ENCODE results near the gene CDKN3.
"Not testable (repeated sequence)": the region's sequence is repeated elsewhere in the genome, so short reads cannot be mapped to it uniquely, and the experiment has no call there.

The CDKN3 gene

DNA sequence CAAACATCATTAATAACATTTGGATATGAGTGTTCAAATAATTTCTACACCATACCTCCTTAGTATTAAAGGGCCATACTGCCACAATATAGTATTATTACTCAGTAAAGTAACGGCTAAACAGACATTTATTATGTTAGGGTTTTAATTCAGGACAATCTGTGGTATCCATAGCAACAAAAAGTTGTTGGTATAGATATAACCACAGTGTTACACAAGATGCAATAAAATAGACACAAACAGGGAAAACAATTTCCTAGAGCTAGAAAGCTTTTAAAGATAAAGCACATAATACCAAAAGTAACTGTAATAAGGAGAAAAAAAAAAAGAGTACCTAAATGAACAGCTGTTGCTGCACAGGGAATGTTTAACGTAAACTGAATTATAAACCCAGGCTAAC, 28.3 kb downstream of the CDKN3 start:
- no peak for DNase-seq

DNA sequence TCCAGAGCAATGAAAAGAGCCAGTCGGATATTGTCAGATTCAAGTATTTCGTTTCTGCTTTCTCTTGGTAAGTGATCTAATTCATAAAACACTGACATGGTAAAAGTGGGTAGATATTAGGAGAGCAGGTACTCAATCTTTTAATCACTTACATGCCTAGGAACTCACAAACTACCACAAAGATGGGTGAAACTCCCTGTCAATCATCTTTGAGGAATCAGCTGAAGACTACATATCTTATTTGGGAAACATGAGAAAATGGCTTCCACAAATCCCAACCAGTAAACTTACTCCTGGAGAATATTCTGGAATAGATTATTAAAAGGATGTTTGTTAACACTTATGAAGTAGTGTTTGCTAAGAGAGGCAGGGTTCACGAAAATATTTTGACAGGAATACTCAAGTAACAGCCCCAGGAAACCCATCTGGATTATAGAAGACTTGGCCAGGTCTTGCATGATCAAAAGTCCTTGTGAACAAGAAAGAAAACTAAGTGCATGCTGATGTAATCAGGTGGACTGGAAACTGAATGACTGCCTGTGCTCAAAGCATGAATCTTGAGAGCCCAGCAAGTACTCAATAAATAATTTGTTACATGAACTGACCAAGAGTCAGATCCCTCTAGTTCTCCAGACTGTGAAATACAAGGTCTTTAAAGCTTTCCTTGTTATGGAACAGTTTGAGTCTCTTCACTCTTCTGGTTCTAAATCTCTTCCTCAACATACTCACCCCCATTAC, 28.9 kb downstream of the CDKN3 start:
- DNase-seq, result no peak

DNA sequence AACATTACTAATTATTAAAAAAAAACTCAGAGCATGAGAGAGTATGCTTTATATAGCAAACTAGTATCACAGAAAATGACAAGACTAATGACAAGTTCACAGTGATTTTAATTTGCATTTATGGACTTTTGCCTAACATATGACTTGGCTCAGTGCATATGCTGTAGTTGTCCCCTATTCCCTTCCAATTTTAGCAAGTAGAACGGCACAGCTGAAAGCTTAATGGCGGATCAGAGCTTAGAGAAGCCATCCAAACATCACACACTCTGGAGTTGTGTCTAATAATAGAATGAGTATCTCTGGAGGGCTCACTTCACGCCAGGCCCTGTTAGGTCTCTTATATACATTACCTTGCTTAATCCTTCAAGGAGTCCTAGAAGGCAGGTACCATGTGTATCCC, 31.1 kb downstream of the CDKN3 start:
- no peak for DNase-seq

DNA sequence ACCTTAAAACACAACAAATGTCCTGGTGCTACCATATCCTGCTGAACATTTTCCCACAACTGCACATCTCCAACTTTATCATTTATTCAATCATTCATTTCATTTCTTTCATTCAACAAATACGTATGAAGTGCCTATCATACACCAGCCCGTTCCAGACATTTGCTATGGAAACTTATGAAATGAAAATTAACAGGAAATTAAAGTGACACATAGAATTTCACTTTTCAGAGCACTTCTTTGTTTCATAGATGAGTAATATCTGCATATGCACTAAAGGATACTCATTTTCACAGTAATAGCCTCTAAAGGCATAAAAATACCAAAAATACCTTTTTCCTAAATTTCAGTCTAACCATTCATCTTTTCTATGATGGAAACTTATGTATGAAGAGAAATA, 31.7 kb downstream of the CDKN3 start:
- no peak for DNase-seq

DNA sequence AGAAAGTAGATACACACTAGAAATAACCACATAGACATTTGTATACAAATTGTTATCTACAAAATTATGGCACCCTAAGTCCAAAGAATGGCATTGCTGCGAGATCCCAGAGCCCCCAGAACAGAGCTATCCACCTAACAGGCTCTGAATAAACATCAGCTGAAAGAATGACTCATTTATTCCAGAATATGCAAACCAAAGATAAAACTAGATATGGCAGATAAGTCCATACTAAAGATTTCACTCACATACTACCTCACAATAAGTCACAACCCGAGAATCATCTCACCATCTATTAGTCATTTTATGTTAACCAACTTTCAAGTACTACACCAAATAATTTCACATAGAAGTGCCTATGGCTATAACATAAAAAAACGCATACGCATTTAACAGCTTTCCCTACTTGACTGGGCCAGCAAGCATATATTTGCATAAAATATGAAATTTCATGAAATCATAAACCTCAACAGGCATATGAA, 38.7 kb downstream of the CDKN3 start:
- DNase-seq, result no peak

DNA sequence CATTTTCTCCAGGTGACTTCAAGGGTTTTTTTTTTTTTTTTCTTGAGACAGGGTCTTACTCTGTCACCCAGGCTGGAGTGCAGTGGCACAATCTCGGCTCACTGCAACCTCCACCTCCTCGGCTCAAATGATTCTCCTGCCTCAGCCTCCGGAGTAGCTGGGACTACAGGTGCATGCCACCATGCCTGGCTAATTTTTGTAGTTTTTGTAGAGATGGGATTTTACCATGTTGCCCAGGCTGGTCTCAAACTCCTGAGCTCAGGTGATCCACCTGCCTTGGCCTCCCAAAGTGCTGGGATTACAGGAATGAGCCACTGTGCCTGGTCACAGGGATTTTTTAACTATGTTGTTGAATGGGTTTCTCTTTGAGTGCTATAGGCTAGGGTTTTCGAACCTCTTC, 41.1 kb downstream of the CDKN3 start:
- DNase-seq, result not testable (repeated sequence)

DNA sequence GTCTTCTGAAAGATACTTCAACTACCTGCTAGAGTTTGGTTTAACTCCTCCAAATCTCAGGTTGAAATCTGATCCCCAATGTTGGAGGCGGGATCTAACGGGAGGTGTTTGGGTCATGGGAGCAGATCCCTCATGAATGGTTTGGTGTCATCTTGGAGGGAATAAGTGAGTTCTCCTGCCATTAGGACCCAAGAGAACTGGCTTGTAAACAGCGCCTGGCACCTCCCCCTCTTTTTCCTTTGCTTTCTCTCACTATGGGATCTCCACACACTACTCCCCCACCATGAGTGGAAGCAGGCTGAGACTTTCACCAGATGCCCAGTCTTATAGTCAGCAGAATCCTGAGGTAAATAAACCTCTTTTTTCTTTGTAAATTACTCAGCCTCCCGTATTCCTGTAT, 41.9 kb downstream of the CDKN3 start:
- DNase-seq, result no peak

DNA sequence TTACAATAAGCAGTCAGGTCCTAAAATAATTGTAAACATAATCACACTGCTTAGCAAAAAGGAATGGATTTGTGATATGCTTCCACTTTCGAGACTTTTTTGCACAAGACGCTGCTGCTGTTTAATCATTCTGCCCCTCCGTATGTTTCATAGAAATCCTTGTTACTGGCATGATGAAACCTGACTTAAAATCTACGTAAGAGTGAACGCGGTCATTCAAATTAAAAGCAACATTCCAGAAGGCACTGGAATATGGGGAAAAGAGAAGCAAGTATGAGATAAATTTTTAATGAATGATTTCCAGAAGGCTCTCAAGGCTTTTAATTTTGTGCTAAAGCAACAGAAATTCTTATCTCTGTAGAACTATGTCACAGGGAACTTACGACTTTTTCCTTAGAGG, 43.2 kb downstream of the CDKN3 start:
- no peak for DNase-seq

DNA sequence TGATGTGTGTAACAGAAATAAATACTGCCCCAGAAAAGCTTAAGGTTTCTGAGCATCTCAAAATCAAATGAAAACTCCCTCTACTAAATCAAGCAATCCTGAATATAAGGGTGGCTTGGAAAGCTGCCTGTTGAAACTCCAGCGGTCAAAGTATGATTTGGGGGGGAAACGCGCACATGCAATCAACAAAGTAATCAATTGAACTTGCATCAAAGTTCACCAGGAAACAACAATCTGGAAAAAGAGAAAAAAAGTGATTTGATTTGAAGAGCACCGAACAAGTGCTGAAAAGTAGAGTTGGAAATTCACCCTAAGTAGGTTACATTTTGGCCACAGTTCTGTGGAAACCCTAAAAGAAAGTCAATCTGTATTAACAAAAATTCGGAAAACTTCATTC, 43.7 kb downstream of the CDKN3 start:
- no peak for DNase-seq

DNA sequence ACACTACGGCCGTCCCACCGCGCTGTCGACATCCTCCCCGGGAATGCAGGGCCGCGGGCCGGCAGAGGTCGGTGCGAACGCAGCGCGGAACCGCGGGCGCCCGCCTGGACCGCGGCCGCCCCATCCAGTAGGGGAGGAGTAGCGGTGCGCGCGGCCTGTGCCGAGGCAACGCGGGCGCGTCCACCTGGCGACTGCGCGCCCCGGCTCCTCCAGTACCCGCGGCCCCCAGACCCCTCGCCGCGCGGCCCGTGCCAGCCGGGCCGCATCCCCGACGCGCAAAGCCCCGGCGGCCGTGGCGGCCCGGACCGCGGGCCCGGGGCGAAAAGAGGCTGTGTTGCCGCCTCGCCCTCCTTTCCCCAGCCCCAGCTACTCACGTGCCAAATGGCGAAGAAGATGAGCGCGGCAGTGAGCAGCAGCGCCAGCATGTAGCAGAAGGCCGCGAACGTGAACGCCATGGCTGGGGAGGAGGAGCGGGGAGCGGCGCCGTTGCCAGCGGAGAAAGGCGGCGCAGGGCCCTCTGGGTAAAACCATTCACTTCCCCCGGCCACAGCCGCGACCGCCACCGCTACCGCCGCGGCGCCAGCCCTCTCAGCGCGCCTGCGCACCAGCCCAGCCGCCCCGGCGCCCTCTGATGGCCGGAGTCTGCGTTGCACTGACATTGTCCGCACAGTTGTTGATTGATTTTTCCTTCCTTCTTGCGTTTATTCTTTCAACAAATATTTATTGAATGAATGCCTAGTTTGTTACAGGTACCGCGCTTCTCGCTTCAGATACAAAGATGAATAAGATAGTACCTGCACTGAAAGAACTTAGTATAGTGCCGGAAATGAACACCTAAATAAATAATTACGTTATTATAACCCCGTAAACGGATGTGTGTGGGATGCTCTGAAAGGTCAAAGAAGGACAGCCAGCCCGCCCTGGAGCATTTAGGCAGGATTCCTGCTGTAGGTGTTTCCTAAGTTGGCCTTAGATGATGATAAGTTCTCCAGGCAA, 44.4 kb downstream of the CDKN3 start, which contains the start of gene CNIH1:
CNIH1 (minus strand) TSS at position 502 of the 996 bp plus-strand sequence; CDS start at position 455, 47 bp downstream.
- peak; percentile 86 to 87 for DNase-seq

DNA sequence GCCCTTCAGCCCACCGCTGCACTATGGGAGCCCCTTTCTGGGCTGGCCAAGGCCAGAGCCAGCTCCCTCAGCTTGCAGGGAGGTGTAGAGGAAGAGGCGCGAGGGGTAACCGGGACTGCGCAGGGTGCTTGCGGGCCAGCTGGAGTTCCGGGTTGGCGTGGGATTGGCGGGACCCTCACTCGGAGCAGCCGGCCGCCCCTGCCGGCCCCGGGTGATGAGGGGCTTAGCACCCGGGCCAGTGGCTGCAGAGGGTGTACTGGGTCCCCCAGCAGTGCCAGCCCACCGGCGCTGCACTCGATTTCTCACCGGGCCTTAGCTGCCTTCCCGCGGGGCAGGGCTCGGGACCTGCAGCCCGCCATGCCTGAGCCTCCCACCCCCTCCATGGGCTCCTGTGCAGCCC, 46.2 kb downstream of the CDKN3 start:
- not testable (repeated sequence) for DNase-seq

DNA sequence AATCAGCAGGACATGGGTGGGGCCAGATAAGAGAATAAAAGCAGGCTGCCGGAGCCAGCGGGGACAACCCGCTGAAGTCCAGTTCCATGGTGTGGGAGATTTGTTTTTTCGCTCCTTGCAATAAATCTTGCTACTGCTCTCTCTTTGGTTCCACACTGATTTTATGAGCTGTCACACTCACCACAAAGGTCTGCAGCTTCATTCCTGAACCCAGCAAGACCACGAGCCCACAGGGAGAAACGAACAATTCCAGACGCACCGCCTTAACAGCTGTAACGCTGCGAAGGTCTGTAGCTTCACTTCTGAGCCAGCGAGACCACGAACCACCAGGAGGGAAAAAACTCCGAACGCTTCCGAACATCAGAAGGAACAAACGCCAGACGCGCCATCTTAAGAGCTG, 47.2 kb downstream of the CDKN3 start:
- DNase-seq, result no peak

DNA sequence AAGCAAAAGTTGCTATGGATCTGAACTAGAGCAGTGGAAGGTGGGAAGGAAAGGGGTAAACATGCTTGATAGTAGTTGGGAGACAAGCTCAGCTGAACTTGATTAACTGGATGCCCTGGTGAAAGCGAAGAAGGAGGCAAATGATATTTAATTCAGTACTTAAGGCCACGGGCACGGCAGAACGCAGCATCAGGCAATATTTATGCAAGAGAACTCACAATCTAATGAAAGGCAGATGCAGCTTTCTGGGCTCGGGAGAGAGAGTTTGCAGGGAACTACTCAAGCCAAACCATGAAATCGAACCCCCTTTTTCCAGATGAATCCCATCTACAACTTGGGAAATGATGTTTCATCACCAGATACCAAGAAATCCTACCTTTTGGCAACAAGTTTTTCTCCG, 47.9 kb downstream of the CDKN3 start:
- DNase-seq, result no peak

DNA sequence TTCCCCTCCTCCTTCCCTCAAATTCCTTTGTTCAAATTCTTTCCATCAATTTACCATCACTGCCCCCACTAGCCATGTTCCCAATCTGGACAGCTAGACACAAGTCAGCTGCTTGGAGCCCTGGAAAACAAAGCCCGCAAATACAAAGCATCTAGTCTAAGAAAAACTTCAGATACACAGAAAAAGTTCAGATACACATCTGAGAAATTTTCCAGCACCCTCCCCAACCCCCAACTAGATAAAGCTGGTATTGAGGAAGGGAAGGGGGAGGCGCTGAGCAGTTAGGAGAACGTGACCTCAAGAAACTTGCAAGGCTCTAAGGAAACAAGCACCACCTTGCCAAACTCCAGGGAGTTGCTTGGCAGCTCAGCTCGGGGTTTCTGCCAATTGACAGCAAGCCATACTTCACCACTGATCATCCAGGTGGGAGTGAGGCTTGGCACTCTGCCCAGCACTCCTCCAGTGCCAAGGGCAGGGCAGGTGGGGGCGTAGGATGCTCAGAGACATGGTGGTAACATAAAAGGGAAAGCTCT, 49.4 kb downstream of the CDKN3 start:
- no peak for DNase-seq

DNA sequence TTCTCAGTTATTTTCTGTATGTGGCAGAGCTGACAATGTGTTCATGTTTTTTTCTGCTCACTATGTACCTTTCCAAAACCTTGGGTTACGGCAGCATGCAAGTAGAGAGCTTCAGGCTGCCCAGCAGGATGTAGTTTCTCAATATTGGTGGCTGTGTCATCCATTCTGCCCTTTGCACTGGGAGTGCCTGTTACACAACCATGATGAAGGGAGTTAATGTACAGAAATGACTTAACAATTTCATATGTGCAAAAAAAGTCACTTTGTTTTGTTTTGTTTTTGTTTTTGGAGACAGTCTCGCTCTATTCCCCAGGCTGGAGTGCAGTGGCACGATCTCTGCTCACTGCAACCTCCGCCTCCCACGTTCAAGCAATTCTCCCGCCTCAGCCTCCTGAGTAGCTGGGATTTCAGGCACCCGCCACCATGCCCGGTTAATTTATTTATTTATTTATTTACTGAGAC, 50.5 kb downstream of the CDKN3 start:
- no peak for DNase-seq

DNA sequence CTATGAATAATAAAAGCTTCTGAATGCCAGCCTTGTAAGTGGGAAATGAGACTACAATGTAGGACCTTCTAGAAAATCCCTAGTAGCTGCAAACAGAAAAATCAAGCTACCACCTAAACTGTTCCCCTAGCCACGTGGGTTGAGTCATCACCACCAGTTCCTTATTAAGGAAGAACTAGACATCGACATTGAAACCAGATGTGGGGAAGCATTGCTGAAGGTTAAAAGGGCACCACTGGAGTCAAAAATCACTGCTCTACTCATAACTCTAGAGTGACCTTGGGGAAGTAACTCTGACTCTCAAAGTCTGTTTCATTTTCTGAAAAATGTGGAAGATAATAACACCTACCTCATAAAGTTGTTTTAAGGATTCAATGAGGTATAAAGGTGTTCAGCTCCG, 53.7 kb downstream of the CDKN3 start:
- no peak for DNase-seq

DNA sequence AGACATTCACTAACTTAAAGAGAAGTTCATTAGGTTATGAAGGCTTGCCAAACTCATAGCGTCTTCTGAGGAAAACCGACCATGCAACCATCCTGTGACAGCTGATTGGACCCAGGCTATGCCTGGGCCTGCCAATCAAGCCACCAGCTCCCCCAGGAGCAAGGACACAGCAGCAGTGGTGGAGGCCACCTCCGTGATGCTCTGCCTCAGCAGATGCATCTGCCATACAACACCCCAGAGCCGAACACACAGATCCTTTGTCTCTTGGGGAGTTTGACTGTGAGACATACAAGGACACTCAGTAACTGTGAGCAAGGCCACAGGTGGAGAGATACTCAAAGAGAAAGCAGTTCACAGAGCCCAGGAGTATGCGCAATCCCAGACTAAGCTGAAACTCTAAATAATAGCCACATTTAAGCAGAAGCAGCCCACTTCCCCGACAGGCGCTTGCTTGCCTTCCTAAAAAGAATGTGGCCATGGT, 54.4 kb downstream of the CDKN3 start:
- DNase-seq, result no peak

DNA sequence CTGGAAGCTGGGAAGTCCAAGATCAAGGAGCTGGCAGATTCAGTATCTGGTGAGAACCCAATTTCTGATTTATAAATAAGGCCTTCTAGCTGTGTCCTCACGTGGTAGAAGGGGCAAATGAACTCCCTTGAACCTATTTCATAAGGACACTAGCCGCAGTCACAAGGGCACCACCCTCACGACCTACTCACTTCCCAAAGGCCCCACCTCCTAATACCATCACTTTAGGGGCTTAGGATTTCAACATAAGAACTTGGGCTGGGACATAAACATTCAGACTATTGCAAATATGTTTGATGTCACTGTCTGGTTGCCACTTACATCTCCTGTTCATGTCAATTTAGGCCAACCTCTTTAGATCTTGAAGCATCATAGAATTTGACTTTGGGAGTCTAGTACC, 55.2 kb downstream of the CDKN3 start:
- DNase-seq, result no peak

DNA sequence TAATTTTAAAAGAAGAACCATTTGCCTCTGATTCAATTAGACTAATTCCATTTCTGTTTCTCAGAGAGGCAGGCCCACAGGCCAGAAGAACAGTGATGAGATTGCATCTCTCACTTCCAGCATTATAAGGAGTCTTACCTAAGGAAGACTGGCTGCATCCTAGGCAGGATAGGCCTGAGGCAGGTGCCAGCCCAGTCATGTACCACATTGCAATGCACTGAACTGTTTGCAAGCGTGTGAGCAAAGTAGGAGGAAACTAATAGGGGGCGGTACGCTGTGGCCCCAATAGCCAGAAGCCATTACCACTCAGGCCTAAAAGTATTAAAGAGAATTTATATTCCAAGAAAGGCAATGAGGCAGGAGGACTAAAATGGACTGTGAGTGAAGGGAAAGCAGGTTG, 56.4 kb downstream of the CDKN3 start:
- no peak for DNase-seq

DNA sequence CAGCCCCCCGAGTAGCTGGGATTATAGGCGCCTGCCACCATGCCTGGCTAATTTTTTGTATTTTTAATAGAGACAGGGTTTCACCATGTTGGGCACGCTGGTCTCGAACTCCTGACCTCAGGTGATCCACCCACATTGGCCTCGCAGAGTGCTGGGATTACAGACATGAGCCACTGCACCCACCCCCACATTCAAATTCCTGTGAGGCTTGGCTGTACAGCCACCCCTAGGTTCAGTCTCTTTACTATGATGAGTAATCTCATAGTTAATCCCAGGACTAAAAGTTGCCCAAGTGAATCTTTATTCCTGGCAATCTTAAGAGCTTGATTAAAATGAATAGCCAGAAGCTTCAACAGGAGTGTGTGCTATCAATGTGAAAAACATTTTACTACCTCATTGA, 57.2 kb downstream of the CDKN3 start:
- DNase-seq, result not testable (repeated sequence)

DNA sequence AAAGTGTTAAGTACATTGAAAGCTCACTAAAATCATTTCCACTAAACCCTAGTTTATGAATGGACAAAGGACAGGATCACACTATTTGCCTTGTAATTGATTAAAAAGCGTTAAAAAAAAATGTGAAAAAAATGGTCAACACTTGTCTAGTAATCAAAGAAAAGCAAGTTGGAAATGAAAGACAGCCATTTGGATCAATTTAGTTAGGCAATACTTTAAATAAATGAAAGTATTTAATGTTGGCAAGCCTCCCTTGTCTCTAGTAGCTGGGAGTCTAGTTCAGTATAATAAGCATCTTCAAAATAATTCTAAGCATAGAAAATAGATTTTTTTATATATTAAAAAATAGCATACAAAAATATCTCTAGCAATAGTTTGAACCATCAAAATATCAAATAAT, 58.6 kb downstream of the CDKN3 start:
- DNase-seq, result no peak

DNA sequence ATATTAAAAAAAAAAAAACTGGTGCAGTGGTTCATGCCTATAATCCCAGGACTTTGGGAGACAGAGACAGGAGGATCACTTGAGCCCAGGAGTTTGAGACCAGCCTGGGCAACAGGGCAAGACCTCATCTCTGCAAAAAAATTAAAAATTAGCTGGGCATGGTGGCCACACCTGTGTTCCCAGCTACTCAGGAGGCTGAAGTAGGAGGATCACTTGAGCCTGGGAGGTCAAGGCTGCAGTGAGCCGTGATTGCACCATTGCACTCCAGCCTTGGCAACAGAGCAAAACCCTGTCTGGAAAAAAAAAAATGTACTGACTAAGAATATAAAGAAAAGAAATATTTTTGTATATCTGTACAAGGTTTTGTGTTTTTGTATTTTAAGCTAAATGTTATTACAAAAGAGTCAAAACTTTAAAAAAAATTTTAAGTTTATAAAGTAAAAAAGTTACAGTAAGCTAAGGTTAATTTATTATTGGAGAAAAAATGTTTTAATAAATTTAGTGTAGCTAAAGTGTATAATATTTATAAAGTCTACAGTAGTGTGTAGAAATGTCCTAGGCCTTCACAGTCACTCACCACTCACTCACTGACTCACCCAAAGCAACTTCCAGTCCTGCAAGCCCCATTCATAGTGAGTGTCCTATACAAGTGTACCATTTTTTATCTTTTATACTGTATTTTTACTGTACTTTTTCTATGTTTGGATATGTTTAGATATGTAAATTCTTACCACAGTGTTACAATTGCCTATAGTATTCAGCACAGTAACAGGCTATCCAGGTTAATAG, 60.2 kb downstream of the CDKN3 start:
- DNase-seq, result not testable (repeated sequence)

Data from activated CD4-positive, alpha-beta T cell treated with anti-CD3 and anti-CD28 coated beads, Interleukin-2, amount 50 U/mL, for 4 hours (primary cell).